ENCODE measurements around the gene RETSAT.

RETSAT gene

GRCh38 chr2:85398426-85399182, 44.3 kb upstream of the RETSAT start:
- Histone ChIP-seq H3K4me3 (no peak overlapping the region), H3K27ac (peak overlapping the region in 1 of 2 donors; percentile 86)
- no peak for DNase-seq (ENCODE audit: low spot score)
- TF ChIP-seq, protein P1, sequence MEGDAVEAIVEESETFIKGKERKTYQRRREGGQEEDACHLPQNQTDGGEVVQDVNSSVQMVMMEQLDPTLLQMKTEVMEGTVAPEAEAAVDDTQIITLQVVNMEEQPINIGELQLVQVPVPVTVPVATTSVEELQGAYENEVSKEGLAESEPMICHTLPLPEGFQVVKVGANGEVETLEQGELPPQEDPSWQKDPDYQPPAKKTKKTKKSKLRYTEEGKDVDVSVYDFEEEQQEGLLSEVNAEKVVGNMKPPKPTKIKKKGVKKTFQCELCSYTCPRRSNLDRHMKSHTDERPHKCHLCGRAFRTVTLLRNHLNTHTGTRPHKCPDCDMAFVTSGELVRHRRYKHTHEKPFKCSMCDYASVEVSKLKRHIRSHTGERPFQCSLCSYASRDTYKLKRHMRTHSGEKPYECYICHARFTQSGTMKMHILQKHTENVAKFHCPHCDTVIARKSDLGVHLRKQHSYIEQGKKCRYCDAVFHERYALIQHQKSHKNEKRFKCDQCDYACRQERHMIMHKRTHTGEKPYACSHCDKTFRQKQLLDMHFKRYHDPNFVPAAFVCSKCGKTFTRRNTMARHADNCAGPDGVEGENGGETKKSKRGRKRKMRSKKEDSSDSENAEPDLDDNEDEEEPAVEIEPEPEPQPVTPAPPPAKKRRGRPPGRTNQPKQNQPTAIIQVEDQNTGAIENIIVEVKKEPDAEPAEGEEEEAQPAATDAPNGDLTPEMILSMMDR (IDR thresholded peaks at IDR 0.05): no peak

DNA sequence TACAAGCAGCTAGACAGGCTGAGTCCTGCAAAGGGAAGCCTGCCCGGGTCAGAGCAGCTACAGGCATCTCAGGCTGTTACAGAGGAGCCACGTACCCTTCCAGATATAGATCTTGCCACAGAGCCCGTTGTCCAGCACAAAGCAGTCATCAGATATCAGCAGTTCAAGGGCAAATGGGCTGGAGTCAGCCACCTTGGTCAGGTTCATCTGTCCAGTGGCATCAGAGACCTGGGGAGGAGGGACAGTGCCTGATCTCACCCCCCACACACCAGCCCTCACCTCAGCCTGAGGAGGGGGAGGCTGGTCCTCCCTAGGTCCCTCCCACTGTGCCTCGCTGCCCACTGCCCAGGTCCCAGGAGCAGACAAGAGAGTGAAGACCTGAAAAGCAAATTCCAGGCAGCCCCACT, 43.6 kb upstream of the RETSAT start:
- H3K27ac ChIP-seq: peak overlapping the region in 1 of 2 donors; percentile 86
- TF ChIP-seq, protein P1 (IDR thresholded peaks at IDR 0.05): no peak
- H3K4me3 ChIP-seq: no peak overlapping the region
- DNase-seq (ENCODE audit: low spot score): peak; percentile 56

DNA sequence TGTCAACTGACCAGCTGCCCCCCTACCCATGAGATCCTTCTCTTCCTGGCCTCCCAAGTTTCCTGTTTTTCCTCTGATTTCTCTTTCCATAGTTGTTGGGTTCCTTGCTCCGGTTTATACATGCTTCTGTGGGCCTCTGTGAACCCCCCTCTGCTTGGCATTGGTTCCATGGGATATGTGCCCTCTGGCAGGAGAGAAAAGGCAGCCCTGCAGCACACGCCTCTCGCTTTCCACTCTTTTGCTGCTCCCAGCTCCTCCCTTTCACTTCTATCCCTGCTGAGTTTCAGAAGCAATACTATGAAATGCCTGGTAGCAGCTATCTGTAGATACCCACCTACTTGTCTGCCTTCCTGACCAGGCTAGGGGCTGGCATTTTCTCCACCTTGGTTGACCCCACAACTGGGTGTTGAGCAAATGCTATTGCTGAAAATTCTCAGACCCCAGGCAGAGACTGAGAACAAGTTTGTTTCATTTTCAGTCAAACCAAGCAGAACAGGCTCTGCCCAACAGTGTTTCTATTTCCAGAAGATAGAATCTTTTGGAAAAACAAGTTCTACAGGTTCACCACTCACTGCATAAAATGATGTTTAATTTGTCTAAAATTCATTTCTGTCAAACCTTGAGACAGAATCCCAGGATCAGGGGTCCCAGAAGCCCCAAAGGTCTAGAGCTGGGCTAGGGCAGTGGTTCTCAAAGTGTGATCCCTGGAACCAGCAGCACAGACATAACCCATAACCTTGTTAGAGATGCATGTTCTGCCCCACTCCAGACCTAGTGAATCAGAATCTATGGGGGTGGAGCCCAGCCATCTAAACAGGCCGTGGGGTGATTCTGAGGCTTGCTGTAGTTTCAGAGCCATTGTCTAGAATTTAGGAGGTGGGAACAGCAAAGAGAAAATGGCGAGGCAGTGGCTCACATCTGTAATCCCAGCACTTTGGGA, 42.5 kb upstream of the RETSAT start:
- Histone ChIP-seq H3K4me3 (peak overlapping the region; percentile 35), H3K27ac (peak overlapping the region; percentile 63 to 86)
- TF ChIP-seq, protein P1 (IDR thresholded peaks at IDR 0.05): no peak
- DNase-seq (ENCODE audit: low spot score): peak; percentile 64

DNA sequence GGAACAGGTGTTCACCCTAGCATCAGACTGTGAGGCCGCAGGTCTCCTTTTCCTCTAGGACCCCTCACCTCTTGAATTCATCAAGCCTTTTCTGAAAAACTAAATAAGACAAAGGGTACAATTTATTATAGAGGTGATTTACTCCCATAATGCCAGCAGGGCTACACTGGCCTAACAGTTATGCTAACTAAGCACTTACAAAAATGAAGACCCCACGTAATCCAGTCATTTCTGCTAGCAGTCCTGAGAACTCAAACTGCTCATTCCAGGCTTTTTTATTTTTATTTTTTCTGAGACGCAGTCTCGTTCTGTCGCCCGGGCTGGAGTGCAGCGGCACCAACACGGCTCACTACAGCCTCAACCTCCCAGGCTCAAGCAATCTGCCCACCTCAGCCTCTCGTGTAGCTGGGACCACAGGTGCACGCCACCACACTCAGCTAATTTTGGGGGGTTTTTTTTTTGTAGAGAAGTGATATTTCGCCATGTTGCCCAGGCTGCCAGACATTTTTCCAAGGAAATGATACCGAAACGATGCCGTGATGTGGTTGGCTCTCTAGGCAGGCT, 41.7 kb upstream of the RETSAT start:
- no peak for DNase-seq (ENCODE audit: low spot score)
- Histone ChIP-seq H3K4me3 (no peak overlapping the region), H3K27ac (peak overlapping the region; percentile 63 to 86)
- TF ChIP-seq, protein P1 (IDR thresholded peaks at IDR 0.05): no peak

- TF ChIP-seq, protein P1 (IDR thresholded peaks at IDR 0.05): no peak
- DNase-seq (ENCODE audit: low spot score): peak; percentile 53
- no peak overlapping the region for H3K4me3 ChIP-seq
- peak overlapping the region; percentile 45 to 86 for H3K27ac ChIP-seq
Observed at GRCh38 chr2:85394976-85395375, 40.6 kb upstream of the RETSAT start.

- TF ChIP-seq, protein P1 (IDR thresholded peaks at IDR 0.05): no peak
- H3K27ac ChIP-seq: peak overlapping the region; percentile 45 to 86
Observed at GRCh38 chr2:85394261-85394681, 39.9 kb upstream of the RETSAT start.

More at GRCh38 chr2:85394261-85394681, 39.9 kb upstream of the RETSAT start:
- DNase-seq (ENCODE audit: low spot score): peak; percentile 76
- H3K4me3 ChIP-seq: no peak overlapping the region
